Gastroesophageal sphincter (tissue), 4 donors: ENCODE data around the gene BCL2L12. TPM values are rescaled to one million over a fixed set of nuclear protein-coding genes. Genes with fewer than 3 reads are reported as not detected.

Source experiments
- small RNA-seq, 4 donors: library from RNA; depleted of rRNA; stranded (forward); fragments of <200 nt; gene quantifications; one replicate each; pipeline ENCODE3, GENCODE V24; 2016
- total RNA-seq, 4 donors: library from RNA; depleted of rRNA; stranded (reverse); fragments of >200 nt; gene quantifications; one replicate each; pipeline ENCODE4 v1.1.0, GENCODE V29; 2016

The BCL2L12 gene
- total RNA-seq, 4 donors from 2014 or later: 3.3 to 7.9 (median 6.4) TPM

Small RNA genes lying within 50 kb of the gene (small RNA-seq; reads per million reads assigned to genes)
- gene MIR5088: 0 to 0.51 (median 0.15) reads per million in 4 donors

Other genes with a start within 250 kb of the BCL2L12 start
- gene PTH2, start 242.5 kb upstream of the BCL2L12 start, total RNA-seq: not detected
- not detected for gene GFY, start 240.5 kb upstream of the BCL2L12 start, total RNA-seq
- gene SLC17A7, start 224.4 kb upstream of the BCL2L12 start, total RNA-seq: 1 to 10 TPM; 1.1 to 1.7 (median 1.2) TPM
- gene PIH1D1, start 214.1 kb upstream of the BCL2L12 start, total RNA-seq: 10 to 100 TPM; 67.2 to 82.4 (median 72.5) TPM
- gene ALDH16A1, start 212.7 kb upstream of the BCL2L12 start, total RNA-seq: 10 to 100 TPM; 11.8 to 34.4 (median 22.2) TPM
- gene FLT3LG, start 191.7 kb upstream of the BCL2L12 start, total RNA-seq: 10 to 100 TPM in 1 of 4 donors, 1 to 10 TPM in 3; 3.1 to 21.0 (median 7.6) TPM
- 1,000 to 10,000 TPM; 1,269 to 3,399 (median 2,205) TPM for gene RPL13A, start 178.3 kb upstream of the BCL2L12 start, total RNA-seq
- 1,000 to 10,000 TPM; 2,443 to 5,156 (median 3,385) TPM for gene RPS11, start 169.5 kb upstream of the BCL2L12 start, total RNA-seq
- gene FCGRT, start 153.3 kb upstream of the BCL2L12 start, total RNA-seq: 100 to 1,000 TPM in 3 of 4 donors, 10 to 100 TPM in 1; 78.6 to 255 (median 158) TPM
- gene RCN3, start 137.9 kb upstream of the BCL2L12 start, total RNA-seq: 10 to 100 TPM in 3 of 4 donors, 1 to 10 TPM in 1; 8.2 to 21.0 (median 12.0) TPM
- gene NOSIP, start 85.4 kb upstream of the BCL2L12 start, total RNA-seq: 10 to 100 TPM; 45.5 to 59.6 (median 51.8) TPM
- gene PRRG2, start 84.6 kb upstream of the BCL2L12 start, total RNA-seq: 1 to 10 TPM in 2 of 4 donors, not detected in 2; 1.0 to 1.1 TPM
- gene PRR12, start 74.8 kb upstream of the BCL2L12 start, total RNA-seq: 10 to 100 TPM in 3 of 4 donors, 1 to 10 TPM in 1; 9.3 to 24.1 (median 14.8) TPM
- 100 to 1,000 TPM; 100 to 162 (median 136) TPM for gene RRAS, start 25.8 kb upstream of the BCL2L12 start, total RNA-seq
- 10 to 100 TPM; 18.2 to 37.5 (median 18.5) TPM for gene SCAF1, start 23.7 kb upstream of the BCL2L12 start, total RNA-seq
- 10 to 100 TPM; 29.2 to 68.6 (median 39.9) TPM for gene IRF3, start 76 bp upstream of the BCL2L12 start, total RNA-seq
- gene PRMT1, start 11.3 kb downstream of the BCL2L12 start, total RNA-seq: 100 to 1,000 TPM; 137 to 152 (median 146) TPM
- 1 to 10 TPM in 3 of 4 donors, not detected in 1; 1.3 to 4.1 (median 1.5) TPM for gene ADM5, start 23.7 kb downstream of the BCL2L12 start, total RNA-seq
- gene CPT1C, start 25.2 kb downstream of the BCL2L12 start, total RNA-seq: 1 to 10 TPM; 2.0 to 3.0 (median 2.6) TPM
- gene TSKS, start 97.4 kb downstream of the BCL2L12 start, total RNA-seq: 1 to 10 TPM in 1 of 4 donors, under 1 TPM in 1, not detected in 2; 0.73 to 4.2 TPM
- gene AP2A1, start 101.1 kb downstream of the BCL2L12 start, total RNA-seq: 100 to 1,000 TPM in 1 of 4 donors, 10 to 100 TPM in 3; 69.9 to 103 (median 76.1) TPM
- gene FUZ, start 147.4 kb downstream of the BCL2L12 start, total RNA-seq: 10 to 100 TPM; 14.8 to 23.0 (median 20.1) TPM
- 10 to 100 TPM; 26.7 to 36.1 (median 28.7) TPM for gene MED25, start 152.4 kb downstream of the BCL2L12 start, total RNA-seq
- 10 to 100 TPM; 52.9 to 89.1 (median 60.0) TPM for gene PTOV1, start 185.2 kb downstream of the BCL2L12 start, total RNA-seq
- 10 to 100 TPM; 12.5 to 64.3 (median 29.4) TPM for gene PNKP, start 201.6 kb downstream of the BCL2L12 start, total RNA-seq
- 10 to 100 TPM; 14.4 to 24.6 (median 19.7) TPM for gene AKT1S1, start 211.4 kb downstream of the BCL2L12 start, total RNA-seq
- 10 to 100 TPM; 25.1 to 41.9 (median 37.3) TPM for gene TBC1D17, start 211.8 kb downstream of the BCL2L12 start, total RNA-seq
- 1 to 10 TPM in 1 of 4 donors, under 1 TPM in 1, not detected in 2; 0.39 to 1.2 TPM for gene IL4I1, start 231.0 kb downstream of the BCL2L12 start, total RNA-seq